Neuronal stem cell (in vitro differentiated cells): Measurements from ENCODE around the gene RBBP8NL.

Experiments
- DNase-seq: peaks from one replicate; pipeline ENCODE4 v3.0.0-alpha.2; 2013; ENCODE audit warnings: low spot score
- H2AFZ ChIP-seq: one replicate; pipeline ENCODE4 v1.6.1; 2013; ENCODE audit warnings: mild to moderate bottlenecking, low read length, inconsistent platforms
- H2AK5ac ChIP-seq: 2 replicates; pipeline ENCODE4 v1.6.1; 2013; ENCODE audit warnings: low read depth, mild to moderate bottlenecking, inconsistent platforms, low read length, moderate library complexity, mixed read lengths
- H2BK120ac ChIP-seq: 2 replicates; pipeline ENCODE4 v1.6.1; 2013; ENCODE audit warnings: low read depth, mild to moderate bottlenecking, inconsistent platforms, low read length, moderate library complexity, mixed read lengths
- H2BK12ac ChIP-seq: one replicate; pipeline ENCODE4 v1.6.1; 2013; ENCODE audit warnings: low read length, inconsistent platforms
- H2BK15ac ChIP-seq: 2 replicates; pipeline ENCODE4 v1.6.1; 2013; ENCODE audit warnings: mild to moderate bottlenecking, low read length, inconsistent platforms, mixed read lengths
- H2BK5ac ChIP-seq: one replicate; pipeline ENCODE4 v1.6.1; 2013; ENCODE audit warnings: inconsistent platforms, mild to moderate bottlenecking, low read length, moderate library complexity
- H3K14ac ChIP-seq: one replicate; pipeline ENCODE4 v1.6.1; 2013; ENCODE audit warnings: low read length, inconsistent platforms
- H3K18ac ChIP-seq: 2 replicates; pipeline ENCODE4 v1.6.1; 2013; ENCODE audit warnings: low read length, inconsistent platforms
- H3K23ac ChIP-seq: 2 replicates; pipeline ENCODE4 v1.6.1; 2013; ENCODE audit warnings: low read depth, mild to moderate bottlenecking, mixed read lengths, low read length, inconsistent platforms; ENCODE audit not compliant: poor library complexity
- H3K27ac ChIP-seq: replicated peaks from 3 replicates; pipeline ENCODE4 v1.5.1; 2013; ENCODE audit warnings: low read length, inconsistent platforms
- H3K27me3 ChIP-seq, 3 experiments: 2 replicates each; pipeline ENCODE4 v1.6.1; 2013; ENCODE audit warnings: low read length in 3 of 3, mild to moderate bottlenecking in 2 of 3, inconsistent platforms in 1 of 3, low read depth in 1 of 3, mixed read lengths in 1 of 3, moderate library complexity in 1 of 3; ENCODE audit not compliant: control insufficient read depth in 3 of 3, insufficient read depth in 3 of 3
- H3K36me3 ChIP-seq, 2 donors: replicated peaks in 1 of 2; 2 replicates each; pipeline ENCODE4 v1.6.1; 2013; ENCODE audit warnings: low read length in 2 of 2; ENCODE audit not compliant: control insufficient read depth in 2 of 2, insufficient read depth in 2 of 2
- H3K4ac ChIP-seq: 2 replicates; pipeline ENCODE4 v1.6.1; 2013; ENCODE audit warnings: inconsistent platforms, mild to moderate bottlenecking, low read length, moderate library complexity
- H3K4me1 ChIP-seq, 2 donors: 1 replicate in 1 of 2; 2 replicates in 1 of 2; pipeline ENCODE4 v1.6.1; 2013; ENCODE audit warnings: low read length in 2 of 2, low read depth in 1 of 2; ENCODE audit not compliant: control insufficient read depth in 2 of 2, insufficient read depth in 1 of 2
- H3K4me2 ChIP-seq: one replicate; pipeline ENCODE4 v1.6.1; 2013; ENCODE audit warnings: mild to moderate bottlenecking, low read length, inconsistent platforms; ENCODE audit not compliant: insufficient read depth, poor library complexity, severe bottlenecking
- H3K4me3 ChIP-seq, 2 donors: 2 replicates each; pipeline ENCODE4 v1.5.1; 2013; ENCODE audit warnings: low read length in 2 of 2, mild to moderate bottlenecking in 2 of 2, inconsistent platforms in 1 of 2, moderate library complexity in 1 of 2
- H3K79me1 ChIP-seq: one replicate; pipeline ENCODE4 v1.6.1; 2013; ENCODE audit warnings: low read depth, mild to moderate bottlenecking, inconsistent platforms, low read length, moderate library complexity
- H3K9ac ChIP-seq: one replicate; pipeline ENCODE4 v1.6.1; 2013; ENCODE audit warnings: mild to moderate bottlenecking, low read depth, low read length, inconsistent platforms; ENCODE audit not compliant: poor library complexity
- H3K9me3 ChIP-seq, 2 donors: replicated peaks in 1 of 2; 2 replicates each; pipeline versions ENCODE3 to v1.6.1; 2013; ENCODE audit warnings: low read length in 2 of 2, mild to moderate bottlenecking in 2 of 2, inconsistent platforms in 1 of 2, low read depth in 1 of 2, mixed read lengths in 1 of 2, moderate library complexity in 1 of 2; ENCODE audit not compliant: control insufficient read depth in 2 of 2, insufficient read depth in 1 of 2
- H4K8ac ChIP-seq: one replicate; pipeline ENCODE4 v1.6.1; 2013; ENCODE audit warnings: low read depth, mild to moderate bottlenecking, inconsistent platforms, low read length, moderate library complexity
- H4K91ac ChIP-seq: one replicate; pipeline ENCODE4 v1.6.1; 2013; ENCODE audit warnings: low read length, low read depth, mild to moderate bottlenecking, inconsistent platforms; ENCODE audit not compliant: poor library complexity
- WGBS, 2 donors: extraction: QIAGEN DNeasy Blood & Tissue Kit; methylation state at CpG; one replicate each; pipeline ENCODE4 v1.1.7; 2013; ENCODE audit warnings: missing lambda C conversion rate in 2 of 2, mixed read lengths in 1 of 2; ENCODE audit not compliant: insufficient read length in 2 of 2, insufficient replicate concordance in 1 of 2; ENCODE audit errors: extremely low coverage in 2 of 2; 5-methylcytosine and 5-hydroxymethylcytosine counted together

The RBBP8NL gene

DNA sequence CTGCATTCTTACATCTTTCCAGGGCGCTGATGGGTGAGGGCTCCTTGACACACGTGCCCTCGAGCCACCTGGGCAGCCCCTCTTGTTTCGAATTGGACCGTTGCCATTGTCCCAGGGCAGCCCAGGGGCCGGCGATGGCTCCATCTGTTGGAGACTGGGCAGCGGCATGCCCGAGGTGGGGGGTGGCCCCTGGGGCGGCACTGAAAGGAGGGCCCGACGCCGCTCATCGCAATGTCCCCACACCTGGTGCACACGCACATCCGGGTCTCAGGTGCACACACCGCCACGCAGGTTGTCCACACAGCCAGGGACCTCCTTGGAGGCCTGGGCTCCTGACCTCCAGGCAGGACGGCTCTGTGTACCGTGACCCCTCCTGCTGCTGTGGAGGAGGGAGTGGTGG is 30.5 kb upstream of the RBBP8NL start:
- Histone ChIP-seq H3K4ac (no peak overlapping the region), H2BK120ac (no peak overlapping the region), H3K9ac (no peak overlapping the region), H3K27me3 (peaks cover 0 to 84% (median 0%) of the 10 kb centered on the region in 3 experiments), H4K91ac (no peak overlapping the region), H3K4me1 (peaks cover 0 to 6% of the 10 kb centered on the region in 2 donors), H3K79me1 (no peaks in the 10 kb centered on the region), H3K9me3 (no peaks in the 10 kb centered on the region), H3K18ac (peak overlapping the region; percentile 70), H3K4me3 (no peak overlapping the region), H2AFZ (no peak overlapping the region), H2BK15ac (peak overlapping the region; percentile 69), H3K36me3 (no peaks in the 10 kb centered on the region), H2AK5ac (peak overlapping the region; percentile 73), H3K14ac (no peak overlapping the region), H2BK5ac (no peak overlapping the region), H2BK12ac (peak overlapping the region; percentile 46), H3K27ac (no peak overlapping the region), H4K8ac (no peak overlapping the region), H3K23ac (peak overlapping the region; percentile 65), H3K4me2 (no peak overlapping the region)
- no peak for DNase-seq
- WGBS, 2 donors: no CpG with 5 or more reads among the region's 20 CpGs

DNA sequence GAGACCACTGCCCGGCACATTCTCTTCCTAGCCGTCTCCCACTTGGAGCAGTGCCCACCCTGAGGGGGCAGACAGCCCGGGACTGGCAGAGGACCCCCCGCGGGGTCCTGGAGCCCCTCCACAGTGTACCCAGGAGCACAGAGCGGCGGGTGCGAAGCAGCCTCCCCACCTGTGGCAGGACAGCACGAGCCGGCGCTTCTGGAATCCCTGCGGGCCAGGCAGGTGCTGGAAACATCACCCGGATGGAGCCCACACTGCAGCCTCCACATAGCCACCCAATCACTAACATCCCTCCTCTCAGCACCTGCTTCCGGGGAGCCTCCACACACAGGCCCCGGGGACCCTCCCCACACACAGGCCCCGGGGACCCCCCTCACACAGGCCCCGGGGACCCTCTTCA is 29.8 kb upstream of the RBBP8NL start:
- WGBS, 2 donors: no CpG with 5 or more reads among the region's 17 CpGs
- H3K79me1 ChIP-seq: no peaks in the 10 kb centered on the region

DNA sequence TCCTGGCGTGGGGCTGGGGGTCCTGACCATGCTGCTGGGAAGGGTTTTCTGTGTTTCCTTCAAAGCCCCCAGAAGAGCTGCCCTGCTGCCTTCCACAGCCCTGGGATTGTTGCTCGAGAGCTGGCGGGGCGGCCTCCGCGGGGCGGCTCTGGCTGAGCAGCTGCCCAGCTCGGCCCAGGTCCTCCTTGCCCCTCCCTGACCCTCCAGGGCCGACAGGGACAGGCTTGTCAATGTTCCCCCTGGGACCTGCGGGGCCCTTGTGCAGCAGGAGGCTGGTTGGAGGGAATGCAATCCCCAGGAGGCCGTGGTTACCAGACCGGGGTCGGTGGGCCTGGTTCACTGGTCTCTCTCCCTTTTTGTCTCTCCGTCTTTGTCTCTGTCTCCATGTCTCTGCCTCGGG is 28.6 kb upstream of the RBBP8NL start:
- Histone ChIP-seq H2BK15ac (peak overlapping the region; percentile 3), H3K9ac (no peak overlapping the region), H3K36me3 (no peaks in the 10 kb centered on the region), H2AK5ac (peak overlapping the region; percentile 47), H3K14ac (no peak overlapping the region), H4K91ac (no peak overlapping the region), H2AFZ (no peak overlapping the region), H4K8ac (no peak overlapping the region), H2BK5ac (no peak overlapping the region), H3K23ac (no peak overlapping the region), H3K4me2 (no peak overlapping the region), H2BK12ac (no peak overlapping the region), H3K9me3 (no peaks in the 10 kb centered on the region), H2BK120ac (no peak overlapping the region), H3K27ac (no peak overlapping the region), H3K27me3 (peaks cover 0 to 71% (median 0%) of the 10 kb centered on the region in 3 experiments), H3K79me1 (no peaks in the 10 kb centered on the region), H3K18ac (peak overlapping the region; percentile 67), H3K4me3 (no peak overlapping the region), H3K4me1 (peaks cover 0 to 6% of the 10 kb centered on the region in 2 donors), H3K4ac (no peak overlapping the region)
- no peak for DNase-seq
- no CpG with 5 or more reads among the region's 15 CpGs for WGBS, 2 donors

More for the DNA sequence above, 29.8 kb upstream of the RBBP8NL start:
- H3K4me1 ChIP-seq: peaks cover 0 to 6% of the 10 kb centered on the region in 2 donors
- H2AFZ ChIP-seq: no peak overlapping the region
- H3K4ac ChIP-seq: no peak overlapping the region
- no peaks in the 10 kb centered on the region for H3K36me3 ChIP-seq
- no peak for DNase-seq
- no peak overlapping the region for H3K9ac ChIP-seq
- peak overlapping the region; percentile 20 for H3K23ac ChIP-seq
- peak overlapping the region; percentile 49 for H2BK15ac ChIP-seq
- H4K8ac ChIP-seq: peak overlapping the region; percentile 23
- H4K91ac ChIP-seq: no peak overlapping the region
- H2AK5ac ChIP-seq: peak overlapping the region; percentile 92
- H3K4me3 ChIP-seq: no peak overlapping the region
- no peaks in the 10 kb centered on the region for H3K9me3 ChIP-seq
- peak overlapping the region; percentile 48 for H3K18ac ChIP-seq
- no peak overlapping the region for H2BK120ac ChIP-seq
- no peak overlapping the region for H2BK12ac ChIP-seq
- peaks cover 0 to 82% (median 0%) of the 10 kb centered on the region in 3 experiments for H3K27me3 ChIP-seq
- H2BK5ac ChIP-seq: peak overlapping the region; percentile 66
- H3K14ac ChIP-seq: peak overlapping the region; percentile 99
- H3K4me2 ChIP-seq: no peak overlapping the region
- no peak overlapping the region for H3K27ac ChIP-seq

DNA sequence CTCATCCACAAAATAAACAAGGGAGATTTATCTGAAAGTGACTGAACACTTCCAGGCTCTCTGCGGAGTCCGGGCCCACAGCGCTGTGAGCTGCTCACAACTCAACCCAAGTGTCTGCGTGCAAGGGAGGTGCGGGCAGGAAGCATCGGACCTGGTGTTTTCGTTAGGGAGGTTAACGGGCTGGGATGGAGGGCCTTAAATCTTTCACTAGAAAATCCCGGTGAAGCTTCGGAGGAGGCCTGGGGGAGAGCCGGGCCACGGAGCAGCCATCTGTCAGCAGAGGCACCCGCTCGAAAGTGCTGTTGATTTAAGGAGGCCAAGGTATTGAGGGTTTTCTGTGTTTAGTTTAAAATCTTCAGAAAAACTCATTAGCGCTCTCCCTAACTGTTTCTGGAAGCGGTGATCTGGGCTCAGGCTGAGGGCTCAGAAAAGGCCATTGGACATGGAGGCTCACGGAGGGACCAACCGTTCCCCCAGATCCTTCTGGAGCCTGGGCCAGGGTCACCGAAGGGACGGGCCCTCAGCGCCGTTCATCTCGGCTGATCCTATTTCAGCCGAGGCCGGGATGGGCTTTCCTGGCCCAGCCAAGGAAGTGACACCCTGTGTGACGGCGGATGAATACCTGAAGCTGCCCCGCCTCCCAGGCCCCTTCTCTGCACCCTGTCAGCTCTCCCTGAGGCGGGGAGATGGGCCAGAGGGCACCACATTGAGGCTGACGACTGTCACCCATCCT is 27.7 kb upstream of the RBBP8NL start:
- Histone ChIP-seq H3K27me3 (peaks cover 0 to 67% (median 0%) of the 10 kb centered on the region in 3 experiments), H2BK15ac (no peak overlapping the region), H3K27ac (no peak overlapping the region), H2BK5ac (no peak overlapping the region), H3K9me3 (no peaks in the 10 kb centered on the region), H4K8ac (no peak overlapping the region), H2AFZ (no peak overlapping the region), H2BK12ac (no peak overlapping the region), H4K91ac (no peak overlapping the region), H3K23ac (peak overlapping the region; percentile 68), H2AK5ac (peak overlapping the region; percentile 60), H3K4ac (no peak overlapping the region), H3K36me3 (no peaks in the 10 kb centered on the region), H2BK120ac (no peak overlapping the region), H3K4me1 (peaks cover 0 to 6% of the 10 kb centered on the region in 2 donors), H3K4me2 (no peak overlapping the region), H3K14ac (no peak overlapping the region), H3K18ac (peak overlapping the region; percentile 80), H3K79me1 (no peaks in the 10 kb centered on the region), H3K4me3 (no peak overlapping the region), H3K9ac (no peak overlapping the region)
- WGBS, 2 donors: no CpG with 5 or more reads among the region's 30 CpGs
- no peak for DNase-seq
